HepG2 (cell line): ENCODE results near the gene TEX35. TPM values are rescaled to one million over a fixed set of nuclear protein-coding genes. Genes with fewer than 3 reads are reported as not detected.
A peak's percentile ranks its signal among the peaks of the same experiment; 100 is the strongest.

Experiments
- PRMT3 ChIP-seq: sonication (generic); formaldehyde crosslinking; IDR thresholded peaks from 2 replicates; pipeline ENCODE4 v1.8.1; 2022; ENCODE audit warnings: low read depth, mild to moderate bottlenecking, moderate library complexity, missing genetic modification reagents, borderline replicate concordance
- SMAD3 ChIP-seq: sonication (generic); formaldehyde crosslinking; IDR thresholded peaks from 2 replicates; pipeline ENCODE4 v1.4.0; 2020; ENCODE audit warnings: missing genetic modification reagents
- SMARCC2 ChIP-seq: fragments of 450-650 bp; IDR thresholded peaks from 2 replicates; pipeline ENCODE4 v1.6.1; 2017; ENCODE audit warnings: antibody characterized with exemption, mild to moderate bottlenecking
- SYNCRIP ChIP-seq: fragments of 200-400 bp; formaldehyde crosslinking; IDR thresholded peaks from 2 replicates; pipeline ENCODE4 v1.6.1; 2018; ENCODE audit warnings: mild to moderate bottlenecking, low read depth, low read length; ENCODE audit not compliant: insufficient read depth
- THAP11 ChIP-seq: IDR thresholded peaks from 2 replicates; pipeline ENCODE4 v1.6.1; 2016; ENCODE audit warnings: missing biosample characterization, missing genetic modification reagents
- ZC3H4 ChIP-seq: sonication (generic); formaldehyde crosslinking; IDR thresholded peaks from 2 replicates; pipeline ENCODE4 v1.4.0; 2020; ENCODE audit warnings: missing genetic modification reagents, borderline replicate concordance
- ZMYM4 ChIP-seq: sonication (generic); formaldehyde crosslinking; IDR thresholded peaks from 2 replicates; pipeline ENCODE4 v1.8.1; 2023; ENCODE audit warnings: mild to moderate bottlenecking, missing genetic modification reagents
- polyA plus RNA-seq, 8 experiments: library from polyadenylated mRNA; depleted of rRNA in 3 of 8; stranded (reverse) in 7 of 8; unstranded in 1 of 8; fragments of >200 nt; fragmentation: Illumina TruSeq in 4 of 8; extraction: Trizol in 4 of 8; gene quantifications; 2 replicates each; pipeline versions ENCODE4 v1.2.1 to v1.2.3, GENCODE V29; 2011 to 2016; ENCODE audit warnings: low read depth in 4 of 8, missing spikeins in 1 of 8, mixed read lengths in 1 of 8; ENCODE audit not compliant: insufficient read depth in 1 of 8
- total RNA-seq, 5 experiments: library from RNA; depleted of rRNA; stranded (reverse); fragments of >200 nt; fragmentation: Illumina TruSeq; extraction: Trizol; gene quantifications; 2 replicates each; pipeline ENCODE4 v1.2.3, GENCODE V29; 2016; ENCODE audit warnings: low read depth in 1 of 5
- TF ChIP-seq, protein P1 (sequence below): sonication (generic); formaldehyde crosslinking; IDR thresholded peaks from 2 replicates; pipeline ENCODE4 v1.5.0; 2020; ENCODE audit warnings: mild to moderate bottlenecking, missing genetic modification reagents
- TF ChIP-seq, protein P2 (sequence below): sonication (generic); formaldehyde crosslinking; IDR thresholded peaks from 2 replicates; pipeline ENCODE4 v1.5.1; 2020; ENCODE audit warnings: missing genetic modification reagents, mild to moderate bottlenecking, borderline replicate concordance

TEX35 gene
- total and polyA plus RNA-seq, 2 of the 13 experiments (the other 11 are each of a cell fraction or from before 2014, with no cell fraction given): not detected

- TF ChIP-seq, protein P1, sequence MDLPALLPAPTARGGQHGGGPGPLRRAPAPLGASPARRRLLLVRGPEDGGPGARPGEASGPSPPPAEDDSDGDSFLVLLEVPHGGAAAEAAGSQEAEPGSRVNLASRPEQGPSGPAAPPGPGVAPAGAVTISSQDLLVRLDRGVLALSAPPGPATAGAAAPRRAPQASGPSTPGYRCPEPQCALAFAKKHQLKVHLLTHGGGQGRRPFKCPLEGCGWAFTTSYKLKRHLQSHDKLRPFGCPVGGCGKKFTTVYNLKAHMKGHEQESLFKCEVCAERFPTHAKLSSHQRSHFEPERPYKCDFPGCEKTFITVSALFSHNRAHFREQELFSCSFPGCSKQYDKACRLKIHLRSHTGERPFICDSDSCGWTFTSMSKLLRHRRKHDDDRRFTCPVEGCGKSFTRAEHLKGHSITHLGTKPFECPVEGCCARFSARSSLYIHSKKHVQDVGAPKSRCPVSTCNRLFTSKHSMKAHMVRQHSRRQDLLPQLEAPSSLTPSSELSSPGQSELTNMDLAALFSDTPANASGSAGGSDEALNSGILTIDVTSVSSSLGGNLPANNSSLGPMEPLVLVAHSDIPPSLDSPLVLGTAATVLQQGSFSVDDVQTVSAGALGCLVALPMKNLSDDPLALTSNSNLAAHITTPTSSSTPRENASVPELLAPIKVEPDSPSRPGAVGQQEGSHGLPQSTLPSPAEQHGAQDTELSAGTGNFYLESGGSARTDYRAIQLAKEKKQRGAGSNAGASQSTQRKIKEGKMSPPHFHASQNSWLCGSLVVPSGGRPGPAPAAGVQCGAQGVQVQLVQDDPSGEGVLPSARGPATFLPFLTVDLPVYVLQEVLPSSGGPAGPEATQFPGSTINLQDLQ (CRISPR knock-in tag): no peak
- TF ChIP-seq SMARCC2 (no peak), THAP11 (CRISPR knock-in tag) (peak; percentile 73), ZC3H4 (CRISPR knock-in tag) (no peak), SMAD3 (CRISPR knock-in tag) (no peak), SYNCRIP (no peak), ZMYM4 (peak; percentile 90), PRMT3 (no peak)
- TF ChIP-seq, protein P2, sequence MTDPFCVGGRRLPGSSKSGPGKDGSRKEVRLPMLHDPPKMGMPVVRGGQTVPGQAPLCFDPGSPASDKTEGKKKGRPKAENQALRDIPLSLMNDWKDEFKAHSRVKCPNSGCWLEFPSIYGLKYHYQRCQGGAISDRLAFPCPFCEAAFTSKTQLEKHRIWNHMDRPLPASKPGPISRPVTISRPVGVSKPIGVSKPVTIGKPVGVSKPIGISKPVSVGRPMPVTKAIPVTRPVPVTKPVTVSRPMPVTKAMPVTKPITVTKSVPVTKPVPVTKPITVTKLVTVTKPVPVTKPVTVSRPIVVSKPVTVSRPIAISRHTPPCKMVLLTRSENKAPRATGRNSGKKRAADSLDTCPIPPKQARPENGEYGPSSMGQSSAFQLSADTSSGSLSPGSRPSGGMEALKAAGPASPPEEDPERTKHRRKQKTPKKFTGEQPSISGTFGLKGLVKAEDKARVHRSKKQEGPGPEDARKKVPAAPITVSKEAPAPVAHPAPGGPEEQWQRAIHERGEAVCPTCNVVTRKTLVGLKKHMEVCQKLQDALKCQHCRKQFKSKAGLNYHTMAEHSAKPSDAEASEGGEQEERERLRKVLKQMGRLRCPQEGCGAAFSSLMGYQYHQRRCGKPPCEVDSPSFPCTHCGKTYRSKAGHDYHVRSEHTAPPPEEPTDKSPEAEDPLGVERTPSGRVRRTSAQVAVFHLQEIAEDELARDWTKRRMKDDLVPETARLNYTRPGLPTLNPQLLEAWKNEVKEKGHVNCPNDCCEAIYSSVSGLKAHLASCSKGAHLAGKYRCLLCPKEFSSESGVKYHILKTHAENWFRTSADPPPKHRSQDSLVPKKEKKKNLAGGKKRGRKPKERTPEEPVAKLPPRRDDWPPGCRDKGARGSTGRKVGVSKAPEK (CRISPR knock-in tag): 0 out of 2 replicates have a peak, but pooled peaks have one; percentile 19
These were observed 29.1 kb downstream of the TEX35 start (continued) for GRCh38 chr1:178541829-178542553.
